Parathyroid adenoma (tissue), 2 donors: ENCODE measurements around the gene CRABP2.

Experiments used
- H2AFZ ChIP-seq: fragments of 300-600 bp; sonication (generic); one replicate; pipeline ENCODE4 v1.7.0; 2017; ENCODE audit warnings: antibody characterized with exemption, mild to moderate bottlenecking
- H3K27ac ChIP-seq: fragments of 300-600 bp; sonication (generic); one replicate; pipeline ENCODE4 v1.7.0; 2017
- H3K27me3 ChIP-seq: fragments of 300-600 bp; sonication (generic); one replicate; pipeline ENCODE4 v1.7.0; 2017; ENCODE audit warnings: low read length; ENCODE audit not compliant: control insufficient read depth, insufficient read depth
- H3K36me3 ChIP-seq: fragments of 300-600 bp; sonication (generic); one replicate; pipeline ENCODE4 v1.7.0; 2017; ENCODE audit warnings: low read length; ENCODE audit not compliant: control insufficient read depth, insufficient read depth
- H3K4me1 ChIP-seq: fragments of 300-600 bp; sonication (generic); one replicate; pipeline ENCODE4 v1.7.0; 2017; ENCODE audit warnings: control low read depth
- H3K4me2 ChIP-seq: fragments of 300-600 bp; sonication (generic); one replicate; pipeline ENCODE4 v1.7.0; 2017; ENCODE audit warnings: low read length
- H3K4me3 ChIP-seq: fragments of 300-600 bp; sonication (generic); one replicate; pipeline ENCODE4 v1.7.0; 2017; ENCODE audit warnings: low read depth, low read length
- H3K79me2 ChIP-seq: fragments of 300-600 bp; sonication (generic); one replicate; pipeline ENCODE4 v1.7.0; 2017; ENCODE audit warnings: control low read depth
- H3K9ac ChIP-seq: fragments of 300-600 bp; sonication (generic); one replicate; pipeline ENCODE4 v1.7.0; 2017; ENCODE audit warnings: mild to moderate bottlenecking
- H3K9me3 ChIP-seq: fragments of 300-600 bp; sonication (generic); one replicate; pipeline ENCODE4 v1.7.0; 2017; ENCODE audit warnings: low read length; ENCODE audit not compliant: control insufficient read depth
- CTCF ChIP-seq: fragments of 300-600 bp; sonication (generic); IDR thresholded peaks from one replicate; pipeline ENCODE4 v1.7.0; 2017; ENCODE audit warnings: antibody characterized with exemption, mild to moderate bottlenecking
- donor health status: primary hyperparathyroidism.

Gene CRABP2

GRCh38 chr1:156684227-156684782 lies 21.1 kb downstream of the CRABP2 start:
- no peaks in the 10 kb centered on the region for H3K79me2 ChIP-seq
- no peak overlapping the region for H3K4me2 ChIP-seq
- peaks cover 3% of the 10 kb centered on the region for H3K27me3 ChIP-seq
- H3K9ac ChIP-seq = no peak overlapping the region
- no peak for TF ChIP-seq CTCF
- no peak overlapping the region for H3K27ac ChIP-seq
- peaks cover 2% of the 10 kb centered on the region for H3K4me1 ChIP-seq
- no peak overlapping the region for H2AFZ ChIP-seq
- no peaks in the 10 kb centered on the region for H3K36me3 ChIP-seq
- no peaks in the 10 kb centered on the region for H3K9me3 ChIP-seq
- no peak overlapping the region for H3K4me3 ChIP-seq

- TF ChIP-seq CTCF = no peak
- H2AFZ ChIP-seq = no peak overlapping the region
- H3K4me3 ChIP-seq = no peak overlapping the region
- H3K4me2 ChIP-seq = no peak overlapping the region
- H3K9ac ChIP-seq = no peak overlapping the region
- no peak overlapping the region for H3K27ac ChIP-seq
- no peaks in the 10 kb centered on the region for H3K4me1 ChIP-seq
- H3K9me3 ChIP-seq = no peaks in the 10 kb centered on the region
- no peaks in the 10 kb centered on the region for H3K79me2 ChIP-seq
- peaks cover 8% of the 10 kb centered on the region for H3K27me3 ChIP-seq
- no peaks in the 10 kb centered on the region for H3K36me3 ChIP-seq
These were observed 23.1 kb downstream of the CRABP2 start for GRCh38 chr1:156682166-156682890.

GRCh38 chr1:156681196-156681960 lies 24.0 kb downstream of the CRABP2 start:
- TF ChIP-seq CTCF = no peak
- H3K27me3 ChIP-seq = peaks cover 12% of the 10 kb centered on the region

GRCh38 chr1:156680056-156680455 lies 25.3 kb downstream of the CRABP2 start:
- peaks cover 12% of the 10 kb centered on the region for H3K27me3 ChIP-seq
- no peak overlapping the region for H2AFZ ChIP-seq
- H3K4me1 ChIP-seq = no peaks in the 10 kb centered on the region
- H3K79me2 ChIP-seq = no peaks in the 10 kb centered on the region
- no peak overlapping the region for H3K9ac ChIP-seq
- no peaks in the 10 kb centered on the region for H3K9me3 ChIP-seq
- H3K27ac ChIP-seq = no peak overlapping the region
- no peak for TF ChIP-seq CTCF
- no peak overlapping the region for H3K4me2 ChIP-seq
- H3K36me3 ChIP-seq = no peaks in the 10 kb centered on the region
- no peak overlapping the region for H3K4me3 ChIP-seq

More at GRCh38 chr1:156681196-156681960, 24.0 kb downstream of the CRABP2 start:
- H3K4me3 ChIP-seq = no peak overlapping the region
- no peak overlapping the region for H3K27ac ChIP-seq
- H3K4me2 ChIP-seq = no peak overlapping the region
- H3K36me3 ChIP-seq = no peaks in the 10 kb centered on the region
- H3K79me2 ChIP-seq = no peaks in the 10 kb centered on the region
- no peaks in the 10 kb centered on the region for H3K9me3 ChIP-seq
- H3K4me1 ChIP-seq = no peaks in the 10 kb centered on the region
- no peak overlapping the region for H3K9ac ChIP-seq
- no peak overlapping the region for H2AFZ ChIP-seq
